Dedifferentiated amniotic fluid mesenchymal stem cell (primary cell): Measurements from ENCODE around the gene R3HDM4.
A peak's percentile ranks its signal among the peaks of the same experiment; 100 is the strongest.

ENCODE experiments used
- DNase-seq: peaks from one replicate; pipeline ENCODE4 v3.0.0-alpha.2; 2016; ENCODE audit errors: extremely low spot score

R3HDM4 gene

GRCh38 chr19:875265-875879 is 37.6 kb downstream of the R3HDM4 start:
- DNase-seq, result no peak

GRCh38 chr19:873561-874041 is 39.4 kb downstream of the R3HDM4 start:
- no peak for DNase-seq

- DNase-seq, result no peak
These were observed 39.9 kb downstream of the R3HDM4 start for GRCh38 chr19:873084-873483.

- DNase-seq, result peak; percentile 24
These were observed 40.6 kb downstream of the R3HDM4 start for GRCh38 chr19:872266-872951.

- DNase-seq, result no peak
These were observed 41.4 kb downstream of the R3HDM4 start for GRCh38 chr19:871446-872265.

GRCh38 chr19:870963-871401 is 42.0 kb downstream of the R3HDM4 start:
- DNase-seq, result no peak

GRCh38 chr19:870314-870713 is 42.7 kb downstream of the R3HDM4 start:
- DNase-seq, result no peak

GRCh38 chr19:869245-870177 is 43.5 kb downstream of the R3HDM4 start:
- peak; percentile 93 for DNase-seq

- DNase-seq, result no peak
These were observed 44.4 kb downstream of the R3HDM4 start for GRCh38 chr19:868458-869244.

GRCh38 chr19:867855-868457 is 45.1 kb downstream of the R3HDM4 start:
- DNase-seq, result no peak

GRCh38 chr19:867301-867793 is 45.7 kb downstream of the R3HDM4 start:
- DNase-seq, result no peak

- no peak for DNase-seq
These were observed 46.2 kb downstream of the R3HDM4 start for GRCh38 chr19:866769-867300.

- DNase-seq, result no peak
These were observed 49.8 kb downstream of the R3HDM4 start for GRCh38 chr19:863315-863620.

GRCh38 chr19:862581-863314 is 50.3 kb downstream of the R3HDM4 start:
- no peak for DNase-seq

GRCh38 chr19:861756-862580 is 51.1 kb downstream of the R3HDM4 start:
- DNase-seq, result no peak

- no peak for DNase-seq
These were observed 51.8 kb downstream of the R3HDM4 start for GRCh38 chr19:861141-861755.

GRCh38 chr19:858868-859843 is 53.9 kb downstream of the R3HDM4 start, which contains the start of gene CFD:
TSS of gene CFD (plus strand) at chr19:859664. CDS start at chr19:859690, 26 bp downstream.
- no peak for DNase-seq
